ENCODE measurements around the gene IGFBP1. TPM values are rescaled to one million over a fixed set of nuclear protein-coding genes. Genes with fewer than 3 reads are reported as not detected.

The IGFBP1 gene
- polyA plus RNA-seq, 1 of the 3 experiments (the other 2 are of a cell fraction) = not detected

GRCh38 chr7:45878457-45879144 is 9.7 kb upstream of the IGFBP1 start:
- H2AFZ ChIP-seq (ENCODE audit: low read depth) = no peak overlapping the region
- no peaks in the 10 kb centered on the region for H4K20me1 ChIP-seq (ENCODE audit: insufficient read depth)
- no peak overlapping the region for H3K27ac ChIP-seq (ENCODE audit: low read depth in 2 of 2, low read length in 1 of 2)
- no peak for TF ChIP-seq CHD2 (IDR thresholded peaks at IDR 0.05; ENCODE audit: low read length, partially characterized antibody)
- no peak for TF ChIP-seq YY1 (IDR thresholded peaks at IDR 0.05; ENCODE audit: low read depth)
- no peak for TF ChIP-seq EZH2phosphoT487 (IDR thresholded peaks at IDR 0.05; ENCODE audit: borderline replicate concordance, low read depth)
- no peak for TF ChIP-seq FOXJ3 (CRISPR knock-in tag; IDR thresholded peaks at IDR 0.05)
- TF ChIP-seq EP300 (IDR thresholded peaks at IDR 0.05; ENCODE audit: borderline replicate concordance in 1 of 2, low read depth in 1 of 2, low read length in 1 of 2) = no peak
- no peak for TF ChIP-seq SIN3A (IDR thresholded peaks at IDR 0.05; ENCODE audit: borderline replicate concordance, low read depth, low read length)
- TF ChIP-seq POLR2AphosphoS5 (IDR thresholded peaks at IDR 0.05; ENCODE audit: low read depth, low read length) = no peak
- H3K9ac ChIP-seq = no peak overlapping the region
- H3K79me2 ChIP-seq (ENCODE audit: insufficient read depth) = no peaks in the 10 kb centered on the region
- DNase-seq = no peak
- H3K4me1 ChIP-seq (ENCODE audit: control insufficient read depth in 1 of 2, insufficient read depth in 2 of 2, low read depth in 1 of 2, low read length in 1 of 2) = peaks cover 0 to 5% of the 10 kb centered on the region in 2 experiments; a peak in 2 of 4 replicates
- H3K9me3 ChIP-seq = no peaks in the 10 kb centered on the region
- POLR2A ChIA-PET = no interaction called here
- CTCF ChIA-PET = no interaction called here
- no peaks in the 10 kb centered on the region for H3K9me2 ChIP-seq
- no peaks in the 10 kb centered on the region for H3K27me3 ChIP-seq (ENCODE audit: insufficient read depth)
- peaks cover 6% of the 10 kb centered on the region for H3F3A ChIP-seq (replicated peaks; ENCODE audit: insufficient read depth)
- 6% methylated on average over 3 of the region's 3 CpGs for WGBS (ENCODE audit: low lambda C conversion rate)
- H3K4me2 ChIP-seq = no peak overlapping the region
- H3K4me3 ChIP-seq (ENCODE audit: low read depth in 2 of 2, low read length in 1 of 2) = no peak overlapping the region
- no peaks in the 10 kb centered on the region for H3K36me3 ChIP-seq (replicated peaks in 1 of 2; ENCODE audit: control insufficient read depth in 1 of 2, insufficient read depth in 2 of 2, low read length in 1 of 2)

DNA sequence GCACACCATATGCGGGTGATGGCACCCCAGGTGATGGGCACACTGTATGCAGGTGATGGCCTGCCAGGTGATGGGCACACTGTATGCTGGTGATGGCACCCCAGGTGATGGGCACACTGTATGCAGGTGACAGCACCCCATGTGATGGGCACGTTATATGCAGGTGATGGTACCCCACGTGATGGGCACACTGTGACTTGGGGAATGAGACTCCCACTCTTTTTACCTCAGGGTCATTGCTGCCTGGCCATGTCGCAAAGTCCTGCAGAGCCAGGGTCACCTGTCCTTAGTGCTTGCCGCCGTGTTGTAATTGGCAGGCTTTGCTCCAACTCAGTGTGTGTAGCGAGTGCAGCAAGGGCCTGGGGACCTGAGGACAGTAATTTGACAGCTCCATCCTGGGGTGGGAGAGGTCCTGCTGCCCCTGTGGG is 7.8 kb upstream of the IGFBP1 start:
- H3K79me2 ChIP-seq (ENCODE audit: insufficient read depth) = no peaks in the 10 kb centered on the region
- H3K27ac ChIP-seq (ENCODE audit: low read depth in 2 of 2, low read length in 1 of 2) = no peak overlapping the region
- H3K9ac ChIP-seq = no peak overlapping the region
- H3K9me3 ChIP-seq = no peaks in the 10 kb centered on the region
- ChIA-PET POLR2A (no interaction called here), CTCF (interaction anchor here (1.0 kb wide), 1 partner anchor 43 kb away, joined by 4 read pairs; no protein-coding TSS in a partner anchor)
- no peak for TF ChIP-seq RCOR1 (IDR thresholded peaks at IDR 0.05; ENCODE audit: low read length)
- no peak for TF ChIP-seq RXRA (IDR thresholded peaks at IDR 0.05; ENCODE audit: borderline replicate concordance, low read depth)
- TF ChIP-seq, protein P1, sequence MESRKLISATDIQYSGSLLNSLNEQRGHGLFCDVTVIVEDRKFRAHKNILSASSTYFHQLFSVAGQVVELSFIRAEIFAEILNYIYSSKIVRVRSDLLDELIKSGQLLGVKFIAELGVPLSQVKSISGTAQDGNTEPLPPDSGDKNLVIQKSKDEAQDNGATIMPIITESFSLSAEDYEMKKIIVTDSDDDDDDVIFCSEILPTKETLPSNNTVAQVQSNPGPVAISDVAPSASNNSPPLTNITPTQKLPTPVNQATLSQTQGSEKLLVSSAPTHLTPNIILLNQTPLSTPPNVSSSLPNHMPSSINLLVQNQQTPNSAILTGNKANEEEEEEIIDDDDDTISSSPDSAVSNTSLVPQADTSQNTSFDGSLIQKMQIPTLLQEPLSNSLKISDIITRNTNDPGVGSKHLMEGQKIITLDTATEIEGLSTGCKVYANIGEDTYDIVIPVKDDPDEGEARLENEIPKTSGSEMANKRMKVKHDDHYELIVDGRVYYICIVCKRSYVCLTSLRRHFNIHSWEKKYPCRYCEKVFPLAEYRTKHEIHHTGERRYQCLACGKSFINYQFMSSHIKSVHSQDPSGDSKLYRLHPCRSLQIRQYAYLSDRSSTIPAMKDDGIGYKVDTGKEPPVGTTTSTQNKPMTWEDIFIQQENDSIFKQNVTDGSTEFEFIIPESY (IDR thresholded peaks at IDR 0.05; ENCODE audit: borderline replicate concordance, low read depth) = no peak
- no peak for TF ChIP-seq FOXJ3 (CRISPR knock-in tag; IDR thresholded peaks at IDR 0.05)
- TF ChIP-seq FOXM1 (IDR thresholded peaks at IDR 0.05; ENCODE audit: low read depth) = no peak
- 58% methylated on average over 7 of the region's 7 CpGs for WGBS (ENCODE audit: low lambda C conversion rate)
- no peak overlapping the region for H2AFZ ChIP-seq (ENCODE audit: low read depth)
- H3K27me3 ChIP-seq (ENCODE audit: insufficient read depth) = no peaks in the 10 kb centered on the region
- H3K36me3 ChIP-seq (replicated peaks in 1 of 2; ENCODE audit: control insufficient read depth in 1 of 2, insufficient read depth in 2 of 2, low read length in 1 of 2) = no peaks in the 10 kb centered on the region
- no peaks in the 10 kb centered on the region for H3K9me2 ChIP-seq
- H3K4me1 ChIP-seq (ENCODE audit: control insufficient read depth in 1 of 2, insufficient read depth in 2 of 2, low read depth in 1 of 2, low read length in 1 of 2) = no peaks in the 10 kb centered on the region
- H3F3A ChIP-seq (replicated peaks; ENCODE audit: insufficient read depth) = no peaks in the 10 kb centered on the region
- no peak for DNase-seq
- no peaks in the 10 kb centered on the region for H4K20me1 ChIP-seq (ENCODE audit: insufficient read depth)
- no peak overlapping the region for H3K4me3 ChIP-seq (ENCODE audit: low read depth in 2 of 2, low read length in 1 of 2)
- H3K4me2 ChIP-seq = no peak overlapping the region
